RWPE2 (cell line): ENCODE results near the gene RAB3D.
A peak's percentile ranks its signal among the peaks of the same experiment; 100 is the strongest.

Experiments used
- ATAC-seq: fragments of 200-7000 bp; cut with Tn5 transposase; 3 replicates; pipeline ENCODE4 v1.9.1; 2021; ENCODE audit warnings: low read depth
- DNase-seq: peaks from one replicate; pipeline ENCODE4 v3.0.0-alpha.2; 2020; ENCODE audit warnings: low spot score
- H3K27ac ChIP-seq: fragments of 450-650 bp; 2 replicates; pipeline ENCODE4 v1.5.1; 2017; ENCODE audit warnings: mild to moderate bottlenecking; ENCODE audit not compliant: poor library complexity, severe bottlenecking
- H3K27me3 ChIP-seq: fragments of 250-450 bp; sonication (Bioruptor Pico); 2 replicates; pipeline ENCODE4 v1.5.1; 2021; ENCODE audit warnings: mild to moderate bottlenecking, moderate library complexity; ENCODE audit not compliant: insufficient read depth, poor library complexity, severe bottlenecking
- H3K36me3 ChIP-seq: fragments of 250-450 bp; sonication (Bioruptor Pico); 2 replicates; pipeline ENCODE4 v1.5.1; 2020; ENCODE audit warnings: low read depth, mild to moderate bottlenecking, moderate library complexity
- H3K4me1 ChIP-seq: fragments of 250-450 bp; sonication (Bioruptor Pico); 2 replicates; pipeline ENCODE4 v1.5.1; 2021; ENCODE audit warnings: mild to moderate bottlenecking, moderate library complexity; ENCODE audit not compliant: insufficient read depth, poor library complexity, severe bottlenecking
- H3K4me3 ChIP-seq: fragments of 250-450 bp; sonication (Bioruptor Pico); 2 replicates; pipeline ENCODE4 v1.5.1; 2021; ENCODE audit warnings: mild to moderate bottlenecking, moderate library complexity; ENCODE audit not compliant: severe bottlenecking
- H3K9me3 ChIP-seq: fragments of 250-450 bp; sonication (Bioruptor Pico); 2 replicates; pipeline ENCODE4 v1.5.1; 2021; ENCODE audit warnings: mild to moderate bottlenecking, moderate library complexity; ENCODE audit not compliant: severe bottlenecking
- TF ChIP-seq, protein P1 (sequence below): fragments of 450-650 bp; IDR thresholded peaks from one replicate; pipeline ENCODE4 v1.5.1; 2017; ENCODE audit warnings: mild to moderate bottlenecking, moderate library complexity; ENCODE audit not compliant: poor library complexity, severe bottlenecking

The RAB3D gene

GRCh38 chr19:11288349-11288748, 51.1 kb downstream of the RAB3D start:
- DNase-seq (no peak), ATAC-seq (no peak)
- no peaks in the 10 kb centered on the region for H3K36me3 ChIP-seq
- H3K4me3 ChIP-seq, result no peak overlapping the region
- TF ChIP-seq, protein P1, sequence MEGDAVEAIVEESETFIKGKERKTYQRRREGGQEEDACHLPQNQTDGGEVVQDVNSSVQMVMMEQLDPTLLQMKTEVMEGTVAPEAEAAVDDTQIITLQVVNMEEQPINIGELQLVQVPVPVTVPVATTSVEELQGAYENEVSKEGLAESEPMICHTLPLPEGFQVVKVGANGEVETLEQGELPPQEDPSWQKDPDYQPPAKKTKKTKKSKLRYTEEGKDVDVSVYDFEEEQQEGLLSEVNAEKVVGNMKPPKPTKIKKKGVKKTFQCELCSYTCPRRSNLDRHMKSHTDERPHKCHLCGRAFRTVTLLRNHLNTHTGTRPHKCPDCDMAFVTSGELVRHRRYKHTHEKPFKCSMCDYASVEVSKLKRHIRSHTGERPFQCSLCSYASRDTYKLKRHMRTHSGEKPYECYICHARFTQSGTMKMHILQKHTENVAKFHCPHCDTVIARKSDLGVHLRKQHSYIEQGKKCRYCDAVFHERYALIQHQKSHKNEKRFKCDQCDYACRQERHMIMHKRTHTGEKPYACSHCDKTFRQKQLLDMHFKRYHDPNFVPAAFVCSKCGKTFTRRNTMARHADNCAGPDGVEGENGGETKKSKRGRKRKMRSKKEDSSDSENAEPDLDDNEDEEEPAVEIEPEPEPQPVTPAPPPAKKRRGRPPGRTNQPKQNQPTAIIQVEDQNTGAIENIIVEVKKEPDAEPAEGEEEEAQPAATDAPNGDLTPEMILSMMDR, result peak; percentile 59
- no peak overlapping the region for H3K27ac ChIP-seq
- H3K9me3 ChIP-seq, result no peaks in the 10 kb centered on the region
- H3K4me1 ChIP-seq, result no peaks in the 10 kb centered on the region
- no peaks in the 10 kb centered on the region for H3K27me3 ChIP-seq

DNA sequence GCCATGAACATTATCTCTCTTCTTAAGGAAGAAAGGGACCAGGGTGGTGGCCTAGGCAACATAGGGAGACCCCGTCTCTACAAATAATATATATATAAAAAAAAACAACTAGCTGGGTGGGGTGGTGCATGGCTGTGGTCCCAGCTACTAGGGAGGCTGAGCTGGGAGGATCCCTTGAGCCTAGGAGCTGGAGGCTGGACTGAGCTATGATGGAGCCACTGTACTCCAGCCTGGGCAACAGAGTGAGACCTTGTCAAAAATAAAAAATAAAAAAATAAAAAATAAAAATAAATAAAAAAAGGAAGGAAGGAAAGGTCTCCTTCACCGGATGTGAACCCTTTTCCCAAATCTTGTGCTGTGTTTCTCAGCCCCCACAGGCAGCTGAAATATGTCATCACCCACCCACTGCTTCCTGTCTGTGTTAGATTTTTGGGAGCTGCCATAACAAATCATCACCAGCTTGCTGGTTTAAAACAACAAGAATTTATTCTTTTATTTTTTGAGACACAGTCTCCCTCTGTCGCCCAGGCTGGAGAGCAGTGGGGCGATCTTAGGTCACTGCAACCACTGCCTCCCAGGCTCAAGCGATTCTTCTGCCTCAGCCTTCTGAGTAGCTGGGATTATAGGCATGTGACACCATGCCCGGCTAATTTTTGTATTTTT, 53.0 kb downstream of the RAB3D start:
- no peak for DNase-seq
- TF ChIP-seq, protein P1, result peak; percentile 22

DNA sequence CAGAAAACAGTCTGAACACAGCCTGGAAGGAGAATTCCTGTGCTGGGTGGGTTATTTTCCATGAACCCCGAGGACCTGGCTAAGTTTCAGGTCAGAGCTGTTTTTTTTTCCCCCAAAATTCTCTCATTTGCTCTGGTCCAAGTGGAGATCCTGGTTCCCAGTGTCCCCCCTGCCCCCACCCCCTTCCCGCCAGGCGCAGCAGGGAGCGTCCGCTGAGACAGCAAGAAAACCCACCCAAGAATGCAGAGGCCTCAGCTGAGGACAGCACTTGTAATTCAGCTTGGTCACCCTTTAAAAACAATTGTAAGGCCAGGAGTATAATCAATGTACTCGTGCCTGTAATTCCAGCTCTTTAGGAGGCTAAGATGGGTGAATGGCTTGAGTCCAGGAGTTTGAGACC, 54.9 kb downstream of the RAB3D start:
- no peak for ATAC-seq
- no peaks in the 10 kb centered on the region for H3K27me3 ChIP-seq

More for the DNA sequence above, 53.0 kb downstream of the RAB3D start:
- Histone ChIP-seq H3K4me3 (no peak overlapping the region), H3K4me1 (no peaks in the 10 kb centered on the region), H3K36me3 (no peaks in the 10 kb centered on the region), H3K27me3 (no peaks in the 10 kb centered on the region), H3K9me3 (no peaks in the 10 kb centered on the region), H3K27ac (no peak overlapping the region)
- peak; percentile 21; the same call in 1 of the 3 replicates for ATAC-seq

GRCh38 chr19:11281356-11282049, 58.0 kb downstream of the RAB3D start:
- Histone ChIP-seq H3K36me3 (no peaks in the 10 kb centered on the region), H3K27ac (no peak overlapping the region), H3K27me3 (no peaks in the 10 kb centered on the region), H3K4me3 (no peak overlapping the region), H3K4me1 (no peaks in the 10 kb centered on the region), H3K9me3 (no peaks in the 10 kb centered on the region)
- DNase-seq, result no peak
- ATAC-seq, result no peak; the same call in 2 of the 3 replicates
- TF ChIP-seq, protein P1, result no peak

More for the DNA sequence above, 54.9 kb downstream of the RAB3D start:
- no peak overlapping the region for H3K27ac ChIP-seq
- TF ChIP-seq, protein P1, result no peak
- H3K4me1 ChIP-seq, result no peaks in the 10 kb centered on the region
- H3K4me3 ChIP-seq, result no peak overlapping the region
- DNase-seq, result no peak
- no peaks in the 10 kb centered on the region for H3K36me3 ChIP-seq
- no peaks in the 10 kb centered on the region for H3K9me3 ChIP-seq
